IPS-11a (cell line): ENCODE measurements around the gene MT1H.
A peak's percentile ranks its signal among the peaks of the same experiment; 100 is the strongest.
"Not testable (repeated sequence)": the region's sequence is repeated elsewhere in the genome, so short reads cannot be mapped to it uniquely, and the experiment has no call there.

Source experiments
- H3K4me3 ChIP-seq: one replicate; pipeline ENCODE4 v1.5.1; 2013; ENCODE audit warnings: low read depth, low read length, control low read depth

Gene MT1H

GRCh38 chr16:56664506-56664905 lies 5.1 kb upstream of the MT1H start:
- no peak overlapping the region for H3K4me3 ChIP-seq

- H3K4me3 ChIP-seq = not testable (repeated sequence)
Observed at GRCh38 chr16:56665286-56666261, 4.0 kb upstream of the MT1H start.

GRCh38 chr16:56667581-56668571 lies 1.7 kb upstream of the MT1H start, which contains the start of gene MT1G:
TSS of gene MT1G (minus strand) at chr16:56668065. CDS start at chr16:56667993, 72 bp downstream.
- H3K4me3 ChIP-seq = peak within 1 kb of the TSS; percentile 35

DNA sequence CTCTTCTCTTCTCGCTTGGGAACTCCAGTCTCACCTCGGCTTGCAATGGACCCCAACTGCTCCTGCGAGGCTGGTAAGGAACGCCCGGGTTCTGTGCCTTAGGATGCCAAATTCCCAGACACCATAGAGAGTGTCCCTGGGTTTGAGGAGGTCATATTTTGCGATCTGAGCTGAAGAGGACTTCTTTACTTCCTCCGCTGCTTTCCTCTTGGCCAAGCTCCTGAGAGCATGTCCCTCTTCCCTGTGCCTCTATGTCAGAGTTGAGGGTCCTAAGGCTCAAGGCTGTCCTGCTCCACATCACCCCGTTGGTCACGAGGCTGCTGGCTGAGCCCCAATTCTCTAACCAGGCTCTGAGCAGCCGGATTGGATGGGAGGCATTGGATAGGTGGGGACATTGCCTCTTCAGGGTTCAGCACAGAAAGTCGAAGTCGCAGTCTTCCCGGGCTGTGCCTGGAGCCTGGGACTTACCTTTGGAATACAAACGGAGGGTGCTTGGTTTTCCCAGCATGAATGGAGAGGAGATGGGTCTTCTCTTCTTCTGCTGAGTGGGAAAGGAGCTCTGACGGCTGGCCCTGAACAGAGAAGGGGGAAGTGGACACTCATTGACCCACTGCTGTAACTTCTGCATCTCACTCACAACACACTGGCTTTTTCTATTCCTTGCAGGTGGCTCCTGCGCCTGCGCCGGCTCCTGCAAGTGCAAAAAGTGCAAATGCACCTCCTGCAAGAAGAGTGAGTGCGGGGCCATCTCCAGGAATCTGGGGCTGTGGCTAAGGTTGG lies 416 bp downstream of the MT1H start:
- H3K4me3 ChIP-seq = no peak overlapping the region

DNA sequence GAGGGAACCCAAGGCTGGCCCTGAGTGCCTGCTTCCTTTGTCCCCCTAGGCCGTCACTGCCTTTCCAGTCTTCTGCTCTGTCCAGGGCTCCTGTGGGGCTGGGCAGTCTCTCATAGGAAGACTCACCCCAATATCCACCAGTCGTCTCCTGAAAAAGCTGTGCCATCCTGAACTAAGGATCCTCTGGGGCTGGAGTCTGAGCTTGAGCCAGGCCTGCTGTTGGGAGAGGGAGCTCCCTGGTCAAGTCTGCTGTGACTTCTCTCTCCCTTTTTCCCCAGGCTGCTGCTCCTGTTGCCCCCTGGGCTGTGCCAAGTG lies 963 bp downstream of the MT1H start:
- no peak overlapping the region for H3K4me3 ChIP-seq

- not testable (repeated sequence) for H3K4me3 ChIP-seq
Observed at GRCh38 chr16:56671691-56672090, 2.1 kb downstream of the MT1H start.

- not testable (repeated sequence) for H3K4me3 ChIP-seq
Observed at GRCh38 chr16:56672171-56672570, 2.6 kb downstream of the MT1H start.

DNA sequence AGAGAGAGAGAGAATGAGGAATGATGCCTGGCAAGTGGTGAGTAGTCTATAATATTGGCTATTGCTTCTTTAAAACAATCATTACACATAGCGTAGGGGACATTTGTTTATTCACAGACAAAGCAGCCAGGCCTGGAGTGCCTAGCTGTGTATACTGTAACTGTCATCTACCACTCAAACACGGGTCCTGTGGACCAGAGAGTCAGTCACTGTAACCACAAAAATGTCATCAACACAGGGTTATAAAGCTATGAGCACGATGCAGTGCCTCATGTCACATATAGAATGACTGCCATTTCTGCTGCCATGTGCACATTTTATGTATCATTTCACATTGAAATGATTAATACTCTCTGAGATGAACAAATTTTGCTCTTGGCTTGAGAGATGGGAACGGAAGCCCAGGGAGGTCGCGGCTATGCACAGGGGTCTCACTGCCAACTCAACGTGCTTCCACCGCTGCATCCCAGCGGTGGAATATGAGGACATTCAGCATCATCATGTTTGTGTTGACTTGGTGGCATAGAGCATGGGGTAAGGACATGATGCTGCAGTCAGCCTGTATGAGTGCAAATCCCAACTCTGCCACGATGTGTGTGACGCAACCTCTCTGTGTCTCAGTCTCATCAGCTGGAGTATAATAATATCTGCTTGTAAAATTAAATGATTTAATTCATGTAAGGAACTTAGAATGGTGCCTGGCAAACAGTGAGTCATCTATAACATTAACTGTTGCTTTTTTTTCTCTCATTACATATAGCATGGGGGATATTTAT lies 3.3 kb downstream of the MT1H start:
- no peak overlapping the region for H3K4me3 ChIP-seq

DNA sequence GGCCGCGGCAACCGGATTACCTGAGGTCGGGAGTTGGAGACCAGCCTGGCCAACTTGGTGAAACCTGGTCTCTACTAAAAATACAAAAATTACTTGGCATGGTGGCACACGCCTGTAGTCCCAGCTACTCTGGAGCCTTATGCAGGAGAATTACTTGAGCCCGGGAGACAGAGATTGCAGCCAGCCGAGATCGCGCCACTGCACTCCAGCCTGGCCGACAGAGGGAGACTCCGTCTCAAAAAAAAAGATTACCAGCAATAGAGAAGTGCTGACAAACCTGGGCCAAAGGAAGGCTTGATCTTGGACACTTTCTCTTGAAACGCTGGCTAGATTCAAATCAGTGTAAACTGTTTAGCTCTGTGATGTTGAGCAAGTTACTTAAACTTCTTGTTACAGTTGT lies 4.3 kb downstream of the MT1H start:
- H3K4me3 ChIP-seq = no peak overlapping the region

DNA sequence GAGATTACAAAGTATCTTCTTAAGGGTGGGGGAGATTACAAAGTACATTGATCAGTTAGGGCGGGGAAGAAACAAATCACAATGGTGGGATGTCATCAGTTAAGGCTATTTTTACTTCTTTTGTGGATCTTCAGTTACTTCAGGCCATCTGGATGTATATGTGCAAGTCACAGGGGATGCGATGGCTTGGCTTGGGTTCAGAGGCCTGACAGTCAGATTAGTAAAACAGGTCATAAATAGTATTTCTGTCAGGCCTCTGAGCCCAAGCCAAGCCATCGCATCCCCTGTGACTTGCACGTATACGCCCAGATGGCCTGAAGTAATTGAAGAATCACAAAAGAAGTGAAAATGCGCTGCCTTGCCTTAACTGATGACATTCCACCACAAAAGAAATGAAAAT lies 5.0 kb downstream of the MT1H start:
- not testable (repeated sequence) for H3K4me3 ChIP-seq

DNA sequence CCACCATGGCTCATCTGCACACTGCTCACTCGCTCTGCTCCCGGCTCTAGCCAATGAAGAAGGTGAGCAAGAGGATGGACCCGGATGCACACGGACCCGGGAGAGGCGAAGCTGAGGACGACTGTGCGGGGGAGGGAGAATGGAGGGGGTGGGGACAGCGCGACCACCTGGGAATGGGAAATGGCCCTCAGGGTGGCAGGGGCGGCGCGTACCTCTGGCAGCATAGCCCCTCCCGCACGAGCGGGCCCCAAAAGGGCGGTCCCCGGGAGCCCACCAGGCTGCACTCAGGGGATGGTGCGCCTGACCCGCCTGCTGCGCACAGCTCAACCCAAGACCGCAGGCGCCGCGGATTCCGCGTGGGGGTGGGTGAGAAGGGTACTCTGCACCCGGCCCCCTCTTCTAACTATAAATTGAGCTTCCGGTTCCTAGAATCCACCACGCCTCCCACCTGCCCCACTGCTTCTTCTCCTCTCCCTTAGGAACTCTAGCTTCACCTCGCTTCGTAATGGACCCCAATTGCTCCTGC lies 6.1 kb downstream of the MT1H start:
- peak overlapping the region; percentile 41 for H3K4me3 ChIP-seq

GRCh38 chr16:56677474-56677873 lies 7.9 kb downstream of the MT1H start:
- no peak overlapping the region for H3K4me3 ChIP-seq

GRCh38 chr16:56679078-56679730 lies 9.6 kb downstream of the MT1H start:
- no peak overlapping the region for H3K4me3 ChIP-seq

- no peak overlapping the region for H3K4me3 ChIP-seq
Observed at GRCh38 chr16:56679818-56680217, 10.2 kb downstream of the MT1H start.

GRCh38 chr16:56681939-56682702 lies 12.5 kb downstream of the MT1H start, which contains the start of gene MT1X:
TSS of gene MT1X (plus strand) at chr16:56682470. CDS start at chr16:56682541, 71 bp downstream.
- peak within 1 kb of the TSS; percentile 69 for H3K4me3 ChIP-seq

GRCh38 chr16:56682703-56683397 lies 13.2 kb downstream of the MT1H start:
- peak overlapping the region; percentile 69 for H3K4me3 ChIP-seq

- H3K4me3 ChIP-seq = peak overlapping the region; percentile 69
Observed at GRCh38 chr16:56683424-56684172, 14.0 kb downstream of the MT1H start.
